Skeletal muscle cell (primary cell): ENCODE data around the gene CAMSAP1.

Experiments
- DNase-seq: peaks from one replicate; pipeline ENCODE4 v3.0.0-alpha.2; 2010; ENCODE audit warnings: low read depth
- H3K4me3 ChIP-seq: 2 replicates; pipeline ENCODE4 v1.5.1; 2011; ENCODE audit warnings: low read depth, mild to moderate bottlenecking, control low read depth, low read length, moderate library complexity

Gene CAMSAP1

GRCh38 chr9:135857371-135857786, 50.0 kb downstream of the CAMSAP1 start:
- DNase-seq: no peak

DNA sequence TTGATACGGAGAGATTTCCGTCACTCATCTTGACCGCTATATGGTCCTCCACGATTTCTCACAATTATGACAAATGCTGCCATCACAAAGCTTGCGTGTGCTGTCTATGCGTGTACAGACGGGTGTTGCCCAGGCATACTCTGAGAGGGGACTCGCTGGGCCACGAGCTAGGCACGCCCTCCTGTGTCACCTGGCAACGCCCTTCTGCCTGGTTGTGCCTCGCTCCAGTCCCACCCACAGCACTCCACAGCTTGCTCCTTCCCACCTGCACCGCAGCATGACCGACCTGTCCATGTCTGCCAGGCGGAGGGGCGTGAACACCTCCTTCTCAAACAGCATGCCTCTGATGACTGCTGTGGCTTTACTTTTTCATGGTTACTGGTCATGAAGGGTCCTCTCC, 55.6 kb downstream of the CAMSAP1 start:
- no peak overlapping the region for H3K4me3 ChIP-seq
- no peak for DNase-seq

More at GRCh38 chr9:135857371-135857786, 50.0 kb downstream of the CAMSAP1 start:
- no peak overlapping the region for H3K4me3 ChIP-seq

DNA sequence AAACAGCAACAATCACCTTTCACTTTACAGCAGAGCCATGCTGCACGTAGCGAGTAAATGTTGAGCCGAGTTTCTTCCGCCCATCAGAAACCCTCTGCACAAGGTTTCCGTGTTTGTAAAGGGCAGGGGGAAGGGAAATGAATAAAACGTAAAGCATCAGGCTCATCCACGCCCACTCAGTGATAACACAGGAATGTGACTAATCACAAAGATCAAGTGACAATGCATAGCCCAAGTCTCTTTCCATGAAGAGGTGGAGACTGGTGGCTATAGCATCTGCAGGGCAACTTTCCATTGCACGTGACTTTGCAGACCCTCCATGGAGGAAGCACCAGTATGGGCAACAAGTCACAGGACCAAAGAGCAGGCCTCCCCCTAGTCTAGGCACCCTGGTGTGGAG, 56.6 kb downstream of the CAMSAP1 start:
- no peak overlapping the region for H3K4me3 ChIP-seq

GRCh38 chr9:135849181-135849580, 58.2 kb downstream of the CAMSAP1 start:
- H3K4me3 ChIP-seq: no peak overlapping the region
- DNase-seq: no peak

More for the DNA sequence above, 56.6 kb downstream of the CAMSAP1 start:
- DNase-seq: no peak

DNA sequence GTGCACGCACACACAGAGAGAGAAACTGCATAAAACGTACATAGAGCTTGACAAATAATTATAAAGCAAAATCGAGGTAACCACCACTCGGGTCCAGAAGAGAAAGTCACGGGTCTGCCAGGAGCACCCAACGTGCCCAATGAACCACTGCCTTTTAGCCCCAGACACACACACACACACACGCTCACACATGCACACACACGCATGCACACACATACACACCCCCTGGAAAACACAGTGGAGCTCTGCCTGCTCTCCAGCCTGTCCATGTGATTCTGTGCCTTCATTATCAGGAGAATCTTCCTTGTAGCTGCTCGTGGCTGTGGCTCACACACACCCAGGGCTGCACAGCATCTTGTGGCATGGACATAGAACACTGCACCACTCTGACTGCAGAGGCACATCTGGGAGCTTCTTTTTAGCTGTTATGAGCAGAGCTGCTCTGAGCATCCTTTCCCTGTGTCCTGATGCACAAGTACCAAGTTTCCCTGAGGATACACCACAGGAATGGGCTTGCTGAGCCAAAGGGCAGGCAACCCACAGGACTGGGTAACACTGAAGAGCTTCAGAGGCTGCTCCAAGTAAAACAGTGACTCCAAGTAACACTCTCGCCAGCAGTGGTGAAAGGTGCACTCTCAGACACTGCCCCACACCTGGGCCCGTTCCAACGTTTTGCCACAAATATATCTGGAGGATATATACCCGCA, 58.9 kb downstream of the CAMSAP1 start:
- no peak for DNase-seq

GRCh38 chr9:135847833-135848232, 59.5 kb downstream of the CAMSAP1 start:
- no peak for DNase-seq
- H3K4me3 ChIP-seq: no peak overlapping the region

More for the DNA sequence above, 58.9 kb downstream of the CAMSAP1 start:
- no peak overlapping the region for H3K4me3 ChIP-seq

DNA sequence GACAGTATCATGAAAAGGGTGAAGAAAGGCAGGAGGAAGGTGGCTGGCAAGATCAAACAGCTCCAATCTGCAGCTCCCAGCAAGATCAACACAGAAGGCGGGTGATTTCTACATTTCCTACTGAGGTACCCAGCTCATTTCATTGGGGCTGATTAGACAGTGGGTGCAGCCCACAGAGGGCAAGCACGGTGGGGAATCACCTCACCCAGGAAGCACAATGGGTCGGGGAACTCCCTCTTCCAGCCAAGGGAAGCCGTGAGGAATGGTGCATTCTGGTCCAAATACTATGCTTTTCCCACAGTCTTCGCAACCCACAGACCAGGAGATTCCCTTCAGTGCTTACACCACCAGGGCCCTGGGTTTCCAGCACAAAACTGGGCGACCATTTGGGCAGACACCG, 66.8 kb downstream of the CAMSAP1 start:
- no peak for DNase-seq
- H3K4me3 ChIP-seq: no peak overlapping the region

DNA sequence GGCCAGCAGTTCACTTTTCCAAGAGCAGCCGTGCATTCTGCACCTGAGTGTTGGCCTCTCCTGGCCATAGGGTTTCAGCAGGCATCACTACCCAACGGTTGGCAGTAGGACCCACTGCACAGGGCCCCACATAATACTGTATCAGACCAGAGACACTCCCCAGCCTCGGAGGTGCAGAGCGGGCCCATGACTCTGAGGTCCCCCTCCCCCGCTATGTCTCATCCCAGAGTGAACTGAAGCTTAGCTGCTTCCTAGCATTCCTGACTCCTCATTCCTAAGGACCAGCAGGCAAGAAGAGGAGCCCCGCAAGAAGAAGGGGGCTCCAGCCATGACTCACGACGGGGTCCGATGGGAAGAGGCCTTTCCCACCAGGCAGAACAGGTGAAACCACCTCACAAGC, 67.2 kb downstream of the CAMSAP1 start:
- no peak overlapping the region for H3K4me3 ChIP-seq
- no peak for DNase-seq

DNA sequence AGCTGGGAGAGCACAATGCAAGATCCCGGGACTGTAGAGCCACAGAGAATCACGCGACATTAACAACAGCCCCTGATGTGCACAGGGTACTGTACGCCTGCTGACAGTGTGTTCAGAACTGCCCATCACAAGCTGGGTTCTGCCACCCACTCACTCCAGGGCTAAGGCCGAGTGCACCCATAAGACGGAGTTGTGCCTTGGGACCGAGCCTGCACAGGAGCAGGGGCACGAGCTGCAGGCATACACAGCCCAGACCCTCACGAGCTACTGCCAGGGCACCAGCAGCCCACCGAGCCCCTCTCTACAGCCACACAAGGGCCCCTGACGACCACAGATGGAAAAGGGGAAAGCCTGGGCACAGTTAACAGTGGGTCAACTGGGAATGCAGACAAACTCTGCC, 67.8 kb downstream of the CAMSAP1 start:
- no peak for DNase-seq
- H3K4me3 ChIP-seq: no peak overlapping the region

GRCh38 chr9:135835131-135835530, 72.2 kb downstream of the CAMSAP1 start:
- no peak for DNase-seq
- no peak overlapping the region for H3K4me3 ChIP-seq

DNA sequence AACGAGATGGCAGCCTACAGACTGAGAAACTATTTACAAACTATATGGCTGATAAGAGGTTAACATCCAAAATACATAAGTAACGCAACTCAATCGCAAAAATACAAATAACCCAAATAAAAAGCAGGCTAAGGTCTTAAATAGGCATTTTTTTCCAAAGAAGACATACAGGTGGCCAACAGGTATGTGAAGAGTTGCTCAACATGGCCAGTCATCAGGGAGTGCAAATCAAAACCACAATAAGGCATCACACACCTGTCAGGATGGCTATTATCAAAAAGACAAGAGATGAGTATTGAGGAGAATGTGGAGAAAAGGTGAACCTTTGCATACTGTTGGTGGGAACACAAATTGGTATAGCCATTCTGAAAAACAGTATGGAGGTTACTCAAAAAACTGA, 73.5 kb downstream of the CAMSAP1 start:
- no peak for DNase-seq

GRCh38 chr9:135830496-135830895, 76.8 kb downstream of the CAMSAP1 start:
- H3K4me3 ChIP-seq: no peak overlapping the region

More for the DNA sequence above, 73.5 kb downstream of the CAMSAP1 start:
- no peak overlapping the region for H3K4me3 ChIP-seq

DNA sequence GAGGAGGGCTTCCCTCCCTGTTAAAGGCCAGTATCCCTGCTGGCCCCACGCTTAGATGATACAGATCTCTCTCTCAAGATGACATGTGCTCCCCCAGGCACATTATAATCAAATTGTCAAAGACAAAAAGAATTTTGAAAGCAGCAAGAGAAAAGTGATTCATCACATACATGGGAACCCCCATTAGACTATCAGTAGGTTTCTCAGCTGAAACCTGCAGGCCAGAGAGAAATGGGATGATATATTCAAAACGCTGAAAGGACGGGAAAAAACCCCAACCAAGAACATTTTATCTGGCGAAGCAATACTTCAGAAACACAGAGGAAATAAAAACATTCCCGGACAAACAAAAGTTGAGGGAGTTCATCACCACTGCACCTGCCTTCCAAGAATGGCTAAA, 78.7 kb downstream of the CAMSAP1 start:
- no peak for DNase-seq
- no peak overlapping the region for H3K4me3 ChIP-seq

More at GRCh38 chr9:135830496-135830895, 76.8 kb downstream of the CAMSAP1 start:
- no peak for DNase-seq

DNA sequence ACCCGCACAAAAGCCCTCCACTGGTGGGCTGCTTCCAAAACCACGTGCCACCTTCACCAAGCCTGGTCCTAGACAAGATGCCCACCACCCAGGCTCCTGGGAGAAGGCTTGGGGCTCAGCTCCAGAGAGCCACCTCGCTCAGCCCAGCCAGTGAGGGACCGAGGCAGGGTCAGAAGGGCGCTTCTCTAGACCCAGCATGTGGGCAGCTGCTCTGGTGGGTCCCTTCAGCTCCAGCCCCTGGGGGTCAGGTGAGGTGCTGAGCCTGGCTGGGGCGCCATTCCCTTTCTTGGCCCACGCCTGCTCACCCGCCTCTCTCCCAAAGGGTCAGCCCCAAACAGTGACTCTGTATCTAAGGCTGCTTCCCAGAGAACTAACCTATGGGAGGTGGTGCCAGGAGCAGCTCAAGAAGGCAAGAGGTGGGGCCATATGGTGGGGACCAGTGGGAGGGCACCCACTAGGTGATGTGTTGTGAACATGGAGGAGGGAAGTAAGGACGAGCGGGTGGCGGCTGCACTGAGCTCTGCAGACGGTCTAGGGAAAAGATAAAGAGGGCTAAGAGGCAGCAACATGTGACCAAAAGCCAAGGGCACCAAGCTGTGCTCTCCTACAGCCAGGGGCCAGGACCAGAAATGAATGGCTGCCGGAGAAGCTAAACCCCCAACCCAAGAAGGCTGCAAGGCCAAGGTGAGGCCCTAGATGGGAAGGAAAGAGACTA, 79.3 kb downstream of the CAMSAP1 start:
- no peak for DNase-seq
- H3K4me3 ChIP-seq: no peak overlapping the region

- no peak for DNase-seq
- no peak overlapping the region for H3K4me3 ChIP-seq
These were observed 80.0 kb downstream of the CAMSAP1 start for GRCh38 chr9:135827301-135827700.

GRCh38 chr9:135826188-135826545, 81.2 kb downstream of the CAMSAP1 start:
- DNase-seq: no peak
- H3K4me3 ChIP-seq: no peak overlapping the region

DNA sequence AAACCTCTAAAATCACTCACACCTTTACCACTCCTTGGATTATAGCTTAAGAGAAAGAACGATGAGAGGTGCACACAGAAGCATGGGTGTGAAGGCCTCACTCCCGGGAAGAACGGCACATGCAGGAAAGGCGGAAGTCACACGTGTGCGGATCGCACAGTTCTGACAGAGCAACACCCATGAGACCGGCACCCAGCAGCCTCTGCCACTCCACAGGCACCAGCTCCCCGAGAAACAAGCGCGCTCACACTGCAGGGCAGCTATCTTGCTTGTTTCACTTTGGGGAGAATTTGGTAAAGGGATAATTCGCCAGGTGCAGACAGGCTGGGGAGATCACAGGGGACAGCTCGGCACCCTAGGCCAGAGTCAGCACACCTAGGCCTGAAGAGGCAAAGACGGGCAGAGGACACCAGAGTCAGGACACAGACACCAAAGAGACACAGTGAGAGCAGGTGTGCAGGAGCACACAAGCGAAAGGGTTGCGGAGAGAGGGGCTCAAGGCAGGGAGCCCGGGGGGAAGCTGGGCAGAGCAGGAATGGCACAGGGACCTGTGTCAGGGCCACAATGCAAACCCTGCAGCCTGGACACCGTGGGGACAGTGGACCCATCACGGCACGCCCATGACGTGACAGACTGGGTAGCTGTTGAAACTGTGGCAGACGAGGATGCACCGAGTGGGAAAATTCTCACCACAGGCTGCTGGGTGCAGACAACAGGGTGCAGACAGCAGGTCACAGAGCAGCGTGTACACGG, 81.7 kb downstream of the CAMSAP1 start:
- DNase-seq: no peak
- no peak overlapping the region for H3K4me3 ChIP-seq

GRCh38 chr9:135823036-135823435, 84.3 kb downstream of the CAMSAP1 start:
- DNase-seq: no peak
- no peak overlapping the region for H3K4me3 ChIP-seq

- H3K4me3 ChIP-seq: no peak overlapping the region
- no peak for DNase-seq
These were observed 85.0 kb downstream of the CAMSAP1 start for GRCh38 chr9:135822374-135822755.

DNA sequence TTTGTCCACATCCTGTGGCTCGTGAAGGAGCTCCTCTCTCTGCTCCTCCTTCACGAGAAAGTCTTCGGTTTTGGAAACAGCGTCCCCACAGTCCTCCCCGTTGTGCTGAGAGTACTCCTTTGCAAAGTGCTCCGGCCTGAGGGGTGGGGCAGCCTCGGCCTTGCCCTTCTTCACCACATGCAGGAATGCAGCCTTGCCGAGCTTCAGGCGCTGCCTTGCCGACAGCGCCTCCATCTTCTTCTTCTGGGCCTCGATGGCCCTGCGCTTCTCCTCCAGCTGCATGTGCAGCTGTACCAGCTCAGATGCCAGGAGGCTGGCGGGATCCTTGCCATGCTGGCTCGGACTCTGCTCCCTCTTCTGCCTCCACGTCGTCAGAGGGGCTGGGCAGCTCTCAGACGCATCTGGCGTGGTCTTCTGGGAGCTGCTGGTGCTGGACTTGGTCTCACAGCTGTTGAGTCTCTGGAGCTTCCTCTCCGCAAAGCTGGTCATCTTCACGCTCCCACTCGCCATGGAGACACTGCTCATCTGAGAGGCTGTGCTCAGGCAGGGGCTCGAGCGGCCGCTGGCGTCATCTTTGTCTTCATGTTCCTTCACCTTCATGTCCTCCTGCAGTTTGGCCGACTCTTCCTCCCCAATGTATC, 85.5 kb downstream of the CAMSAP1 start:
- no peak for DNase-seq
- no peak overlapping the region for H3K4me3 ChIP-seq
